ENCODE measurements around the gene PCGF2.

The PCGF2 gene

DNA sequence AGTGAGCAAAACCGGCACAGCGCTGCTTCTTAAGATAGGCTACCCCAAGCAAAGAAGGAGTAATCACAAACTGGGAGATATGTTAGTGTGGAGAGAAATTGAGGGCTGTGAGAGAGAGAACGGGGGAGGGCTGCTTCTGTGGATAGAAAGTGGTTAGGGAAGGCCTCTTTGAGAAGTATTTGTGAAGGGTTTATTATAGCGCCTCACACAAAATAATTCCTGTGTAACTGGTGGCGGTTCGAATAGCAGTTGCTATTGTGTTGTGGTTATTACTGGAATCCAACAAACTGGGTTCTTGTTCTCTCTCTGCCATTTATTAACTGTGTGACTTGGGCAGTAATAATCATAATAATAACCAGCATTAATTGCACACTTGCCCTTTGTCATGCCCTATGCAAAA is 27.2 kb downstream of the PCGF2 start:
- Histone ChIP-seq H3K27ac (ENCODE audit: low read depth, low read length) (no peak overlapping the region), H3F3A (ENCODE audit: insufficient read depth) (no peaks in the 10 kb centered on the region), H3K36me3 (ENCODE audit: low read length) (peaks cover 3% of the 10 kb centered on the region; the same call in 1 of the 2 replicates), H3K9ac (ENCODE audit: low read length) (no peak overlapping the region), H3K9me2 (replicated peaks; ENCODE audit: insufficient read depth, low read length) (no peaks in the 10 kb centered on the region), H3K4me2 (ENCODE audit: low read depth, low read length, poor library complexity, severe bottlenecking) (no peak overlapping the region), H3K27me3 (ENCODE audit: low read length) (no peaks in the 10 kb centered on the region), H3K79me2 (ENCODE audit: insufficient read depth, low read length) (no peaks in the 10 kb centered on the region), H2AFZ (ENCODE audit: low read depth, low read length, severe bottlenecking) (no peak overlapping the region), H3K9me3 (ENCODE audit: insufficient read depth, low read length) (no peaks in the 10 kb centered on the region), H4K20me1 (ENCODE audit: low read depth, low read length) (no peaks in the 10 kb centered on the region), H3K4me3 (ENCODE audit: insufficient read depth, low read length, poor library complexity, severe bottlenecking) (no peak overlapping the region)
- no peak for TF ChIP-seq EZH2phosphoT487 (conservative IDR thresholded peaks at IDR 0.05; ENCODE audit: low read length)
- TF ChIP-seq, protein P1, sequence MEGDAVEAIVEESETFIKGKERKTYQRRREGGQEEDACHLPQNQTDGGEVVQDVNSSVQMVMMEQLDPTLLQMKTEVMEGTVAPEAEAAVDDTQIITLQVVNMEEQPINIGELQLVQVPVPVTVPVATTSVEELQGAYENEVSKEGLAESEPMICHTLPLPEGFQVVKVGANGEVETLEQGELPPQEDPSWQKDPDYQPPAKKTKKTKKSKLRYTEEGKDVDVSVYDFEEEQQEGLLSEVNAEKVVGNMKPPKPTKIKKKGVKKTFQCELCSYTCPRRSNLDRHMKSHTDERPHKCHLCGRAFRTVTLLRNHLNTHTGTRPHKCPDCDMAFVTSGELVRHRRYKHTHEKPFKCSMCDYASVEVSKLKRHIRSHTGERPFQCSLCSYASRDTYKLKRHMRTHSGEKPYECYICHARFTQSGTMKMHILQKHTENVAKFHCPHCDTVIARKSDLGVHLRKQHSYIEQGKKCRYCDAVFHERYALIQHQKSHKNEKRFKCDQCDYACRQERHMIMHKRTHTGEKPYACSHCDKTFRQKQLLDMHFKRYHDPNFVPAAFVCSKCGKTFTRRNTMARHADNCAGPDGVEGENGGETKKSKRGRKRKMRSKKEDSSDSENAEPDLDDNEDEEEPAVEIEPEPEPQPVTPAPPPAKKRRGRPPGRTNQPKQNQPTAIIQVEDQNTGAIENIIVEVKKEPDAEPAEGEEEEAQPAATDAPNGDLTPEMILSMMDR (IDR thresholded peaks at IDR 0.05; ENCODE audit: insufficient read depth, low read length, poor library complexity, severe bottlenecking): no peak

DNA sequence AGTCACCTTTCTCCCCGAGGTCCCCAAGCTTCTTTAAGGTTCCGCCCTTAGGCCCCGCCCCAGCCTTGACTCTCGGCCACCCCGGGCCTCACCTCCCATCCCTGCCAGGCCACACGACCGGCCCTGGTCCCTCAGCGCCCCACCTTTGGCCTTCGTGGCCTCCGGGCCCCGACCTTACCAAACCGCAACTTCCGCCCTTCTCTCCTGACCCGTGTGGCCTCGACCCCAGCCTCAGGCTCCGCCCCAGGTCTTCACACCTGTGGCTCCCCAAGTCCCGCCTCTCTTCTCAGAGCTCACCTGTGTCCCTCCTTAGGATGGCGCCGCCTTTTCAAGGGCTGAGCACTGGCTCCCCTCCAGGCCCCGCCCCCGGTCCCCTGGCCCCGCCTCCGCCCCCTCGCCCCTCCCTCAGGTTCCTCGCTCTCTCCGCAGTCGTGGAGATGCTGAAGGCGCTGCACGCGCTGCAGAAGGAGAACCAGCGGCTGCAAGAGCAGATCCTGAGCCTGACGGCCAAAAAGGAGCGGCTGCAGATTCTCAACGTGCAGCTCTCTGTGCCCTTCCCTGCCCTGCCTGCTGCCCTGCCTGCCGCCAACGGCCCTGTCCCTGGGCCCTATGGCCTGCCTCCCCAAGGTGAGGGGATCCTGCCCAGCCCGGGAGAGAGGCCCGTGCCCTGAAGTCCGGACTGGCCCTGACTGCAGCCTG is 28.0 kb downstream of the PCGF2 start:
- H3K4me2 ChIP-seq (ENCODE audit: low read depth, low read length, poor library complexity, severe bottlenecking): no peak overlapping the region
- no peaks in the 10 kb centered on the region for H3K9me2 ChIP-seq (replicated peaks; ENCODE audit: insufficient read depth, low read length)
- no peak overlapping the region for H3K27ac ChIP-seq (ENCODE audit: low read depth, low read length)
- H3K36me3 ChIP-seq (ENCODE audit: low read length): peaks cover 3% of the 10 kb centered on the region; the same call in 1 of the 2 replicates
- no peaks in the 10 kb centered on the region for H3K9me3 ChIP-seq (ENCODE audit: insufficient read depth, low read length)
- TF ChIP-seq EZH2phosphoT487 (conservative IDR thresholded peaks at IDR 0.05; ENCODE audit: low read length): no peak
- TF ChIP-seq, protein P1 (IDR thresholded peaks at IDR 0.05; ENCODE audit: insufficient read depth, low read length, poor library complexity, severe bottlenecking): no peak
- no peak overlapping the region for H3K4me3 ChIP-seq (ENCODE audit: insufficient read depth, low read length, poor library complexity, severe bottlenecking)
- H2AFZ ChIP-seq (ENCODE audit: low read depth, low read length, severe bottlenecking): no peak overlapping the region
- no peak overlapping the region for H3K9ac ChIP-seq (ENCODE audit: low read length)
- H4K20me1 ChIP-seq (ENCODE audit: low read depth, low read length): no peaks in the 10 kb centered on the region
- H3K79me2 ChIP-seq (ENCODE audit: insufficient read depth, low read length): no peaks in the 10 kb centered on the region
- H3K27me3 ChIP-seq (ENCODE audit: low read length): no peaks in the 10 kb centered on the region
- no peaks in the 10 kb centered on the region for H3F3A ChIP-seq (ENCODE audit: insufficient read depth)

DNA sequence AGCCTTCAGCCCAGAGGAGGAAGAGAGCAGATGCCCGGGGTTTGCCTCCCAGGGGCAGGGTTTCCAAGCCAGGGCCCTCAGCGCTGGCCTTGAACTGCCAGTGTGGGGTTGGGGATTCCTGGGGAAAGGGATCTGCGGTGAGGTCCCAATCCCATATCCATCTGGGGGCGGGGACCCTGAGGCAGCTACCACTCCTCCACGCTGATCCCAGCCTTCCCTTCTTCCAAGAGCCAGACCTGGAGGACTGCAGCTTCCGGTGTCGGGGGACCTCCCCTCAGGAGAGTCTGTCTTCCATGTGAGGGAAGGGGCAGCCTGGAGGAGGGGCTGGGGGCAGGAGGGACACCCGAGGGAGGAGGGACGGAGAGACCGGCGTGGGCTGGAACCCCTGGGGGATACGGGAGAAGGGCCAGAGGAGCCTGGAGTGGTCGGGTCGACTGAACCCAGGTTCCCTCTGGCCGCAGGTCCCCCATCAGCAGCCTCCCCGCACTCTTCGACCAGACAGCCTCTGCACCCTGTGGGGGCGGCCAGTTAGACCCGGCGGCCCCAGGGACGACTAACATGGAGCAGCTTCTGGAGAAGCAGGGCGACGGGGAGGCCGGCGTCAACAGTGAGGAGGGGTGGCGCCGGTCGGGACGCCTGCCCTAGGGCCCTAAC is 28.7 kb downstream of the PCGF2 start:
- H3F3A ChIP-seq (ENCODE audit: insufficient read depth): no peaks in the 10 kb centered on the region
- H3K9me3 ChIP-seq (ENCODE audit: insufficient read depth, low read length): no peaks in the 10 kb centered on the region
- no peaks in the 10 kb centered on the region for H3K9me2 ChIP-seq (replicated peaks; ENCODE audit: insufficient read depth, low read length)
- H3K4me3 ChIP-seq (ENCODE audit: insufficient read depth, low read length, poor library complexity, severe bottlenecking): no peak overlapping the region
- H3K9ac ChIP-seq (ENCODE audit: low read length): no peak overlapping the region
- no peaks in the 10 kb centered on the region for H4K20me1 ChIP-seq (ENCODE audit: low read depth, low read length)
- no peak overlapping the region for H2AFZ ChIP-seq (ENCODE audit: low read depth, low read length, severe bottlenecking)
- no peak overlapping the region for H3K4me2 ChIP-seq (ENCODE audit: low read depth, low read length, poor library complexity, severe bottlenecking)
- no peaks in the 10 kb centered on the region for H3K79me2 ChIP-seq (ENCODE audit: insufficient read depth, low read length)
- H3K27me3 ChIP-seq (ENCODE audit: low read length): no peaks in the 10 kb centered on the region
- no peak overlapping the region for H3K27ac ChIP-seq (ENCODE audit: low read depth, low read length)
- TF ChIP-seq, protein P1 (IDR thresholded peaks at IDR 0.05; ENCODE audit: insufficient read depth, low read length, poor library complexity, severe bottlenecking): no peak
- TF ChIP-seq EZH2phosphoT487 (conservative IDR thresholded peaks at IDR 0.05; ENCODE audit: low read length): no peak
- H3K36me3 ChIP-seq (ENCODE audit: low read length): peaks cover 3% of the 10 kb centered on the region; the same call in 1 of the 2 replicates
